GM23338 (cell line): ENCODE results near the gene ZNF333. TPM values are rescaled to one million over a fixed set of nuclear protein-coding genes. Genes with fewer than 3 reads are reported as not detected.

ENCODE experiments used
- ATAC-seq: fragments of 200-7000 bp; cut with Tn5 transposase; 3 replicates; pipeline ENCODE4 v1.9.1; 2020
- DNase-seq: peaks from one replicate; pipeline ENCODE4 v3.0.0-alpha.2; 2015; ENCODE audit warnings: low spot score
- H2AFZ ChIP-seq: fragments of 200-600 bp; sonication (generic); 2 replicates; pipeline ENCODE4 v1.8.0; 2016; ENCODE audit warnings: antibody characterized with exemption, mild to moderate bottlenecking, moderate library complexity
- H3F3A ChIP-seq: fragments of 200-600 bp; sonication (generic); replicated peaks from 2 replicates; pipeline ENCODE4 v1.8.0; 2017; ENCODE audit warnings: antibody characterized with exemption, mixed run types, low read depth
- H3K27ac ChIP-seq: fragments of 200-600 bp; sonication (generic); 2 replicates; pipeline ENCODE4 v1.6.1; 2016; ENCODE audit warnings: low read depth
- H3K27me3 ChIP-seq: fragments of 200-600 bp; sonication (generic); 2 replicates; pipeline ENCODE4 v1.8.0; 2016; ENCODE audit warnings: mild to moderate bottlenecking, mixed run types, moderate library complexity; ENCODE audit not compliant: insufficient read depth
- H3K36me3 ChIP-seq: fragments of 200-600 bp; sonication (generic); 2 replicates; pipeline ENCODE4 v1.8.0; 2016; ENCODE audit warnings: mild to moderate bottlenecking; ENCODE audit not compliant: insufficient read depth
- H3K4me1 ChIP-seq: fragments of 200-600 bp; sonication (generic); 2 replicates; pipeline ENCODE4 v1.8.0; 2016; ENCODE audit warnings: mild to moderate bottlenecking, moderate library complexity; ENCODE audit not compliant: insufficient read depth
- H3K4me2 ChIP-seq: fragments of 200-600 bp; sonication (generic); 2 replicates; pipeline ENCODE4 v1.7.1; 2017; ENCODE audit warnings: mixed run types
- H3K4me3 ChIP-seq: fragments of 200-600 bp; sonication (generic); 2 replicates; pipeline ENCODE4 v1.6.1; 2016; ENCODE audit warnings: mixed run types
- H3K79me2 ChIP-seq: fragments of 200-600 bp; sonication (generic); replicated peaks from 2 replicates; pipeline ENCODE4 v1.8.0; 2017; ENCODE audit warnings: mild to moderate bottlenecking; ENCODE audit not compliant: insufficient read depth
- H3K9me2 ChIP-seq: fragments of 200-600 bp; sonication (generic); 2 replicates; pipeline ENCODE4 v1.8.0; 2017; ENCODE audit not compliant: insufficient read depth
- H4K20me1 ChIP-seq: fragments of 200-600 bp; sonication (generic); replicated peaks from 2 replicates; pipeline ENCODE4 v1.8.0; 2017; ENCODE audit warnings: mild to moderate bottlenecking; ENCODE audit not compliant: insufficient read depth
- H3K27ac Mint-ChIP-seq: 2 replicates; pipeline ENCODE4 v1.8.0; 2020; ENCODE audit warnings: inconsistent platforms, mild to moderate bottlenecking, moderate library complexity, mixed read lengths
- H3K27me3 Mint-ChIP-seq: 3 replicates; pipeline ENCODE4 v1.8.0; 2022; ENCODE audit warnings: low read depth, mild to moderate bottlenecking, moderate library complexity, mixed read lengths, inconsistent platforms; ENCODE audit not compliant: insufficient read depth, poor library complexity
- H3K36me3 Mint-ChIP-seq: 3 replicates; pipeline ENCODE4 v1.8.0; 2021; ENCODE audit warnings: low read depth, mild to moderate bottlenecking, inconsistent platforms, moderate library complexity, mixed read lengths
- H3K4me1 Mint-ChIP-seq: 3 replicates; pipeline ENCODE4 v1.8.0; 2020; ENCODE audit warnings: mild to moderate bottlenecking, inconsistent platforms, mixed read lengths
- H3K4me3 Mint-ChIP-seq: 3 replicates; pipeline ENCODE4 v1.8.0; 2021; ENCODE audit warnings: moderate library complexity, mild to moderate bottlenecking, inconsistent platforms, mixed read lengths
- H3K9me3 Mint-ChIP-seq: 3 replicates; pipeline ENCODE4 v1.8.0; 2020; ENCODE audit warnings: moderate library complexity, mild to moderate bottlenecking, inconsistent platforms, mixed read lengths
- CREB1 ChIP-seq: fragments of 250-450 bp; sonication (Bioruptor Pico); IDR thresholded peaks from 2 replicates; pipeline ENCODE4 v1.5.0; 2020; ENCODE audit warnings: low read depth, mild to moderate bottlenecking, moderate library complexity
- CTCF ChIP-seq, 2 experiments: fragments of 200-600 bp in 1 of 2; sonication (generic) in 1 of 2; conservative IDR thresholded peaks; 2 replicates each; pipeline versions ENCODE4 v1.5.1 to v1.6.1; 2016 to 2017; ENCODE audit warnings: antibody characterized with exemption in 2 of 2, low read depth in 2 of 2, mild to moderate bottlenecking in 2 of 2, moderate library complexity in 1 of 2
- ETS1 ChIP-seq: IDR thresholded peaks from 2 replicates; pipeline ENCODE4 v1.6.1; 2016; ENCODE audit warnings: antibody characterized with exemption
- EZH2 ChIP-seq: fragments of 200-600 bp; sonication (generic); IDR thresholded peaks from one replicate; pipeline ENCODE4 v1.8.0; 2017; ENCODE audit warnings: antibody characterized with exemption, mild to moderate bottlenecking, low read depth; ENCODE audit not compliant: unreplicated experiment
- EZH2phosphoT487 ChIP-seq: fragments of 200-600 bp; sonication (generic); IDR thresholded peaks from one replicate; pipeline ENCODE4 v1.8.1; 2018; ENCODE audit warnings: antibody characterized with exemption; ENCODE audit not compliant: unreplicated experiment
- NANOG ChIP-seq: IDR thresholded peaks from 2 replicates; pipeline ENCODE4 v1.6.1; 2016; ENCODE audit warnings: antibody characterized with exemption, borderline replicate concordance
- POLR2AphosphoS5 ChIP-seq: IDR thresholded peaks from 2 replicates; pipeline ENCODE4 v1.6.1; 2016; ENCODE audit warnings: antibody characterized with exemption, low read depth
- REST ChIP-seq: IDR thresholded peaks from one replicate; pipeline ENCODE4 v1.6.1; 2018; ENCODE audit warnings: antibody characterized with exemption; ENCODE audit not compliant: unreplicated experiment
- STAT1 ChIP-seq: IDR thresholded peaks from one replicate; pipeline ENCODE4 v1.6.1; 2016; ENCODE audit warnings: antibody characterized with exemption; ENCODE audit not compliant: unreplicated experiment
- ZNF114 ChIP-seq: fragments of 250-450 bp; sonication (Bioruptor Pico); IDR thresholded peaks from 2 replicates; pipeline ENCODE4 v1.5.0; 2020; ENCODE audit warnings: mild to moderate bottlenecking, moderate library complexity
- ZNF331 ChIP-seq: fragments of 250-450 bp; sonication (Bioruptor Pico); IDR thresholded peaks from 2 replicates; pipeline ENCODE4 v1.5.0; 2020; ENCODE audit warnings: low read depth, mild to moderate bottlenecking, moderate library complexity
- ZNF462 ChIP-seq: fragments of 250-450 bp; sonication (Bioruptor Pico); IDR thresholded peaks from 2 replicates; pipeline ENCODE4 v1.5.0; 2020; ENCODE audit warnings: mild to moderate bottlenecking, moderate library complexity
- polyA plus RNA-seq: library from polyadenylated mRNA; unstranded; fragments of >200 nt; fragmentation: Nextera tagmentation; extraction: Ambion mirVana; gene quantifications from 2 replicates; pipeline ENCODE4 v1.2.1, GENCODE V29; 2016
- total RNA-seq: library from RNA; depleted of rRNA; stranded (reverse); fragments of >200 nt; shearing (Covaris generic); gene quantifications from 2 replicates; pipeline ENCODE4 v1.2.3, GENCODE V29; 2014

Gene ZNF333
- total and polyA plus RNA-seq, 2 experiments from 2014 or later: 7.2 to 21.6 TPM

GRCh38 chr19:14768001-14768400 lies 78.2 kb downstream of the ZNF333 start (continued):
- TF ChIP-seq ZNF462 (CRISPR knock-in tag) (no peak), ETS1 (no peak), CREB1 (CRISPR knock-in tag) (no peak)

GRCh38 chr19:14769201-14769600 lies 79.4 kb downstream of the ZNF333 start:
- Histone ChIP-seq H3K9me2 (no peaks in the 10 kb centered on the region), H3K27ac (no peak overlapping the region), H3K27me3 (no peaks in the 10 kb centered on the region), H3K36me3 (no peaks in the 10 kb centered on the region), H3K79me2 (no peaks in the 10 kb centered on the region), H3K4me1 (no peaks in the 10 kb centered on the region), H4K20me1 (no peaks in the 10 kb centered on the region), H3F3A (no peaks in the 10 kb centered on the region), H2AFZ (no peak overlapping the region), H3K4me2 (no peak overlapping the region), H3K4me3 (no peak overlapping the region)
- Mint-ChIP-seq H3K4me3 (no peak overlapping the region), H3K9me3 (peaks cover 4% of the 10 kb centered on the region; the same call in 2 of the 3 replicates), H3K4me1 (no peaks in the 10 kb centered on the region), H3K36me3 (peaks cover 29% of the 10 kb centered on the region), H3K27ac (no peak overlapping the region), H3K27me3 (peaks cover 4% of the 10 kb centered on the region)
- no peak for ATAC-seq
- TF ChIP-seq CREB1 (CRISPR knock-in tag): no peak
- no peak for TF ChIP-seq ZNF114 (CRISPR knock-in tag)
- TF ChIP-seq STAT1: no peak
- no peak for TF ChIP-seq REST
- no peak for TF ChIP-seq CTCF (conservative IDR thresholded peaks at IDR 0.05; ENCODE audit: low read depth in 2 of 2)
- no peak for TF ChIP-seq EZH2
- TF ChIP-seq ZNF331: no peak
- TF ChIP-seq NANOG: no peak
- no peak for TF ChIP-seq POLR2AphosphoS5
- no peak for TF ChIP-seq EZH2phosphoT487
- DNase-seq: no peak
